Motor neuron (in vitro differentiated cells): ENCODE data around the gene SRGAP2B. TPM values are rescaled to one million over a fixed set of nuclear protein-coding genes. Genes with fewer than 3 reads are reported as not detected.
"Not testable (repeated sequence)": the region's sequence is repeated elsewhere in the genome, so short reads cannot be mapped to it uniquely, and the experiment has no call there.

ENCODE experiments used
- ATAC-seq, 8 experiments: fragments of 200-7000 bp; cut with Tn5 transposase; replicated peaks in 6 of 8; 2 replicates each; pipeline ENCODE4 v1.8.0; 2021; ENCODE audit warnings: mild to moderate bottlenecking in 8 of 8, moderate library complexity in 8 of 8
- H3K27ac ChIP-seq, 2 donors: fragments of 250-450 bp; sonication (Bioruptor Pico); 2 replicates each; pipeline ENCODE4 v1.9.0; 2021; ENCODE audit warnings: antibody characterized with exemption in 2 of 2, mild to moderate bottlenecking in 2 of 2, moderate library complexity in 1 of 2
- H3K4me1 ChIP-seq, 2 donors: fragments of 250-450 bp; sonication (Bioruptor Pico); replicated peaks in 1 of 2; 2 replicates each; pipeline ENCODE4 v1.6.1; 2021; ENCODE audit warnings: antibody characterized with exemption in 2 of 2, mild to moderate bottlenecking in 2 of 2, moderate library complexity in 1 of 2
- H3K4me3 ChIP-seq, 5 donors: fragments of 250-450 bp; sonication (Bioruptor Pico); 2 replicates each; pipeline ENCODE4 v1.9.0; 2021; ENCODE audit warnings: antibody characterized with exemption in 5 of 5, mild to moderate bottlenecking in 5 of 5, moderate library complexity in 4 of 5
- WGBS, 10 experiments: fragments of 450-650 bp; shearing (Covaris generic); methylation state at CpG; one replicate each; pipeline ENCODE4 v1.0.0; 2022; 5-methylcytosine and 5-hydroxymethylcytosine counted together
- in situ Hi-C, 9 experiments: fragments of 400-800 bp; cut with MboI; loops; one replicate each; pipeline ENCODE4 v1.15.0; 2021; ENCODE audit warnings: low sequenced_read_pairs in 9 of 9, low pct_unique_long_range_greater_than_20kb in 2 of 9; ENCODE audit not compliant: unreplicated experiment in 9 of 9
- total RNA-seq, 8 experiments: library from RNA; unstranded; fragments of 300-600 nt; gene quantifications; 2 replicates each; pipeline versions ENCODE4 v1.2.3 to v1.2.4, GENCODE V29; 2022

The SRGAP2B gene
- total RNA-seq, 8 experiments from 2014 or later: 9.8 to 28.6 (median 14.3) TPM

DNA sequence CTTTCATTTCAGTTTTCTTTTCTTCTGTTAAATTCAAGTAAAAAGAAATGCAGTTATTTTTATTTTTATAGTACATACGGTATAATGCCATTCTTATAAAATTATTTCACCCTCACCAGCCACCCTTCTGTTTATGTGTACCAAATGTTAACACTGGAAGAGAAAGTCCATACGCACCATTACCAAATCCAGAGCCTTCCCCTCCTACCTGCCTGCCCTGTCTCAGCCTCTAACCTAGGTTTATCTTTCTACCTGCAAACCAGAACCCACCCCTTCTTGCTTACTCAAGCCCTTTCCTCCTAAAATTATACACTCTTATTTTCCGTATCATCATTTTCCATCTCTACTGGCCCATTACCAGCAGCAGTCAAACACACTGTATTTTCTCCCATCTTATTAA lies 84.5 kb downstream of the SRGAP2B start:
- ATAC-seq, H3K4me1 ChIP-seq, H3K4me3 ChIP-seq, H3K27ac ChIP-seq, in situ Hi-C loops: not testable (repeated sequence)
- no CpG with 5 or more reads among the region's 3 CpGs for WGBS, 10 experiments

DNA sequence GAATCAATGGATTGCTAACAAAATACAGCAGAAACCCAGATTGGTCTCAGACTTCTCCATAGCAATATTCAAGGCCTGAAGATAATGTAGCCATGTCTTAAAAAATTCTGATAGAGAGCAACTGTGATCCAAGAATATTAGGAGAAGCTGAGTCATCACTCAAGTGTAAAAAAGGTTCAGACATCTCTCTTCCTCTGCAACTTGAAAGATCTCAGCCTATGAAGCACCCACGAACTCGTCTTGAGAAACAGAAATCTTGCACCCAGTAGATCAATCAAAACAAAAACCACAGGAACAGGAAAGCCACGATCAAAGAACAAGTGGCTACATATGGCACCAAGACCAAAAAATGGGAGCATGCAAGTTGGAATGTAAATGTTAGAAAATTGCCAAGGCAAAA lies 85.2 kb downstream of the SRGAP2B start:
- WGBS, 10 experiments: no CpG with 5 or more reads among the region's 3 CpGs
- ATAC-seq: peak in 2 of 8 experiments; percentile 40 to 56
- H3K27ac ChIP-seq, in situ Hi-C loops, H3K4me3 ChIP-seq, H3K4me1 ChIP-seq: not testable (repeated sequence)

DNA sequence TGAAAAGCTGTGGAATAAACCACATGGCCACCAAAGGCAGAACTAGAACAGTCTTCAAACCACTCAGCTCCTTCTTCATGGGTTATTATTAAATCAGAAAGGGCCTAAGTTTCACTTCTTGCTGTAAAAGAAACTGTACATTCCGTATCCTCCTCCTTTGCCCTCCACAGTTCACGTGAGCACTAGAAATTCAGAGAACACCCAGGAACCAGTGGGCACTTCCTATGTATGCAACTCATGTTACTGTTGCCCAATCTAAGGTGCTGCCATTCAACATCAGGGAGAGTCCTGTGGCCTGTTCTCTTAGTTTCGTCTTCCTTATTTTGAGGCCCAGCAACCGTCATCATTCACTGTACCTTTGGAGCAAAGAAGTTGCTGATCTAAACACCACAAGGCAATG lies 86.7 kb downstream of the SRGAP2B start:
- in situ Hi-C loops, H3K27ac ChIP-seq, ATAC-seq, H3K4me1 ChIP-seq, H3K4me3 ChIP-seq: not testable (repeated sequence)
- no CpG with 5 or more reads among the region's 4 CpGs for WGBS, 10 experiments

DNA sequence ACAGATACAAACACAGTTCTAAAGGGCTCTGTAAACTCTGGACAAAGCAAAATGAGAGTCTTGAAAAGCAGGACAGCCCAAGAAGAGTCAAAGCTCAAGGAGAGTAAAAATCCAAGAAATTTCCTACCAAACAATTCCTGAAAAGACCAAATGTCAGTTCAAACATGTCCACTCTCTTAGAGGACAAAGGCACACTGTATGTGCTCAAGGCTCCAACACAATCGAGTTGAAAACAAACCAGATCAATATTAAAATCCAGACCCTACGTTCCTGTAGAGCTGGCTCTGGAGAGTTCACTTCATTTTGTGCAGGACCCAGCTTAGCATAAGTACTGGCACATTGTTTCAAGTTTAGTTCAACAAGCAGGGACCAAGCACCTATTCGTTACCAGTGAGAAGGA lies 90.0 kb downstream of the SRGAP2B start:
- H3K4me3 ChIP-seq, in situ Hi-C loops, ATAC-seq, H3K4me1 ChIP-seq, H3K27ac ChIP-seq: not testable (repeated sequence)
- no CpG with 5 or more reads among the region's 3 CpGs for WGBS, 10 experiments

DNA sequence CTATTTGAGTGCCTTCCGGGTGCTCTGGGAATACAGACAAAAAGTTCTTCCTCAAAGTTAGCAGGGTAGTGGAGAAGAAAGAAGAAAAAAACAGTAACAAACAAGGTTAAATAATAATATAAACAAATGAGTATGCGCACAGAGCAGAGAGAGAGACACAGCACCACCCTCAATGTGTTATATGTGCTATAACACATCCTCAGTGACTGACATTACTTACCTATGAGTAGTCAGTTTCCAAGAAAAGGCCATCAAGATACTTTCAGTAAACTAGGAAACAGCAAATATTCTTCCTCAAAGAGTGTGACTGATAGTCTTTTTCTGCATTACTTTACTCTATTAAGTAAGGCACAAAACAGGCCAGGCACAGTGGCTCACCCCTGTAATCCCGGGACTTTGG lies 93.7 kb downstream of the SRGAP2B start:
- ATAC-seq, H3K4me3 ChIP-seq, H3K4me1 ChIP-seq, in situ Hi-C loops, H3K27ac ChIP-seq: not testable (repeated sequence)
- no CpG with 5 or more reads among the region's 3 CpGs for WGBS, 10 experiments

DNA sequence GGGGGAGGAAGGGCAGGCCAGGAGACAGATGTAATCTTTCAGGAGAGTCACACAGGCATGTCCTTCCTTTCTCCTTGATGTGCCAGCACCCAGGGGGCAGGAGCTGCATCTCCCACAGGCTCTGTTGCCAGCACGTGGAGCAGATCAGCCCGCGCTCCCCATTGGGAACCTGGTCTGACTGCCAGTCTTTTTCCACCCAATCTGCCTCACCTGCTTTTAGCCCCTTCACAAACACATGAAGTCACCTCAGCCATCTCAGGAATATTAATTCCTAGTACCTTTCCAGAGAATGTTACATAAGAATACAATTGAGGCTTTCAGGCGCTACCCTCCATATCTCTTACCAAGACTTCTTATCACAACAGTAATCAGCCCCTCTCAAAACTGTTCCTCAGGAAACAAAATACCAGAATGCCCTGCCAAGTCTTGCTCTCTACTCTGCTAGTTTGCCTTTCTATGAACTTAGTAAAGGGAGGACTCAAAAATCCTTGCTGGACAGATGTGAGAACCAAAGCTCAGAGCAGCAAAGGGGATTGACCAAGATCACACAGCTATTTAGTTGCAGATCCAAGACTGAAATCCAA lies 94.3 kb downstream of the SRGAP2B start:
- not testable (repeated sequence) for H3K4me3 ChIP-seq
- WGBS, 10 experiments: no CpG with 5 or more reads among the region's 4 CpGs

DNA sequence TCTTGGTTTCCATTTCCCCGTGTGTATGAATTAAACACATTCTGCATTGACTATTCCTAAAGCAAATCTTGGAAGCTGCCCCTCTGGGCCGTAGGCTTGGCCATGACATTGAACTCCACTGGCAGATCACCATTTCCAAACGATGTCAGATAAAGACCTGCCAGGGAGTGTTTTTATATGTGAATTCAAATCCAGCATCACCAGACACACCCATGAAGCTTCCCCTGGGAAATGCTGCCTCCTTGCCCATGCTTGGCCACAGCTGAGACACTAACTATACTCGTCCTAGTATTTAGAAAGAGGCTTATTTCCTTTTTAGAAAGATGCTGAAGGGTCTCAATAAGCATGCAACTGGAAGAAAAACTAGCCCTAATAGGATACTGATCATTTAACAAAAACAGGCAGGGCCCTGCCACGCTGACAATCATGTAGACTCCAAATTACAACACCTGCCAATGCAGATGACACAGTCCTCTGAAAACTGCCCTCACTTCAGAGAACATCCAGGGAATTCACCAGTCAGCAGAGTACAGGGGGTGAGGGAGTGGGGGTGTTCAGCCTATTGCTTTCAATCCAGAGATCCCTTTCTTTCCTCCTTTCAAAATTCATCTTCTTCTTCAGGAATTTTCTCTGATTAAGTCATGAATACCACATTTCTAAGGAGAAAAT lies 94.9 kb downstream of the SRGAP2B start:
- H3K4me1 ChIP-seq, in situ Hi-C loops, H3K27ac ChIP-seq, H3K4me3 ChIP-seq: not testable (repeated sequence)
- peak in 5 of 8 experiments; percentile 17 to 78 (median 51) for ATAC-seq
- no CpG with 5 or more reads among the region's 5 CpGs for WGBS, 10 experiments

More for the DNA sequence above, 94.3 kb downstream of the SRGAP2B start:
- in situ Hi-C loops, H3K27ac ChIP-seq, H3K4me1 ChIP-seq: not testable (repeated sequence)
- peak in 2 of 8 experiments; percentile 25 to 37 for ATAC-seq

DNA sequence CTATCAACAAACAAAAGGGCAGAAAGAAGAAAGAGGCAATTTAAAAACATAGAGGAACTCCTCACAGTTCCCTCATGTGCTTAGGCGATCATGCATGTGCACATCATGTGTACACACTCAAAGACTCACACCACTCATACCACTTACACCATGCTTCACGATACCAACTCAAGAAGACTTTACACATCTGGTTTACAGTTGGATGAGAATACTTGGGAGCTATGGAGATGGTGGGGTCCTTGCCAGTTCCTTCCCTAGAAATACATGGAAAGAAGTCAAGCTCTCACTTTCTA lies 96.2 kb downstream of the SRGAP2B start:
- H3K4me3 ChIP-seq, H3K4me1 ChIP-seq, in situ Hi-C loops, ATAC-seq, H3K27ac ChIP-seq: not testable (repeated sequence)
- WGBS, 10 experiments: no CpG with 5 or more reads among the region's 2 CpGs

DNA sequence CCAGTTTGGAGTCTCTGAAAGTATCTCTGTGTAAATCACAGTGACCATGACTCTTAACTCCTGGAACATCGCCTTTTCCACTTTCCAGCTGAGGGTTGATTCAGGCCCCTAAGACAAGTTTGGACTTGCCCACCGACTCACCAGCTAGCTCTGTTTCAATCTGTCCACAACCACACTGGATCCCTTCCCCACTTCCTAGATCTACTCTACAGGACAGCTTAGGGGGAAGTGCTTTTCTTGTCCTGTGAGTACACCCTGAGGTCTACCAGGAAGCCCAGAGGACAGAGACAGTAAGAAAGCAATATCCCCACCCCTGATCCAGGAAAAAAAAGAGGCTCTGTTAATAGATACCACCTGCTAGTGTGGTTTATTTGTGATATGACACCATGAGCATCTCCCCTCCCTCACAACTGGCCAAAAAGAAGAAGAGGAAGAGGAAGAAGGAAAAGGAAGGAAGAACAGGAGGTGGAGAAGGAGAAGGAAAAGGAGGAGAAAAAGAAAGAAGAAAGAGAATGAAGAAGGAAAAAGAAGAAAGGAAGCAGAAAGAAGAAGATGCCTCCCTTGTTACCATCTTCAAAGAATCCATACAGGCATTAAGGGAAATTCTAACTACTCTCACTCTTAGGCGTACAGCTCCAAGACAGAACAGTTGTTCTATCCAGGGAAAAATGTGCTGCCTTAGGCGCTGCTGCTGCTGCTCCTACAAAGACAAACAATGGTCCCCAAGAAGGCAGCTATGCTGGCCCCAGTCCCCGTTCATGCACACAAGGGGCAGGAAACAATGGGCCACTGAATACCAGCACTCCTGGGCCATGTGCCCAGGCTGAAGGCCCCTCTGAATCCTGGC lies 96.8 kb downstream of the SRGAP2B start:
- H3K27ac ChIP-seq, H3K4me3 ChIP-seq, in situ Hi-C loops, H3K4me1 ChIP-seq: not testable (repeated sequence)
- WGBS, 10 experiments: 25 to 100% (median 80%) methylated on average over 1 to 2 of the region's 5 CpGs; no CpG with 5 or more reads in 5 of the 10 experiments
- peak; percentile 36 to 81 (median 57) for ATAC-seq

DNA sequence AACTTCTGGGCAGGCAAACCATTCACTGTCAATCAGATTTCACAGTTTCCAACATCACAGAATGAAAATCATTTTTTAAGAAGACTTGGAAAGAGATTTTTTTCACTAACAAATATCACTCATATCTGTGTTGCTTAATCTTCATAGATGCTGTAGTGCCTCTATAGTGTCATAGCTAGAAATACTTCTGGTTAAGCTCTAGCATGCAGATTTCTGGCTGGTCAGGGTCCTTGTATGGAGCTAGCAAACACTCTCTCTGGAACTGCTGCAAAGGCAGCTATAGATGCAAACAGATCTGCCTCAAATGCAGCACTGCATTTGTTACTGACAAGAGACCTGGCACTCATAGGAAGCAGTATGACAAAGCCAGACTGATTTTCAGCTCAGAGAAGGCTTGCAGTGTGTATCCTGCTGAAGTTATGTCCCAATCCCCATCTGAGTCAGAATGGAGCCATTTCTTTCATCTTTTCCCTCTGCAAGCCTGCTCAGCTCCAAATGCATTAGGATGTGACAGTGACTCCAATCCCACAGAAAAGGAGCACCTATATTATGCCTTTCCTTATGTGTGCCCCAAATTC lies 99.2 kb downstream of the SRGAP2B start:
- in situ Hi-C loops, H3K27ac ChIP-seq, H3K4me1 ChIP-seq, H3K4me3 ChIP-seq: not testable (repeated sequence)
- peak in 4 of 8 experiments; percentile 13 to 32 (median 22) for ATAC-seq

DNA sequence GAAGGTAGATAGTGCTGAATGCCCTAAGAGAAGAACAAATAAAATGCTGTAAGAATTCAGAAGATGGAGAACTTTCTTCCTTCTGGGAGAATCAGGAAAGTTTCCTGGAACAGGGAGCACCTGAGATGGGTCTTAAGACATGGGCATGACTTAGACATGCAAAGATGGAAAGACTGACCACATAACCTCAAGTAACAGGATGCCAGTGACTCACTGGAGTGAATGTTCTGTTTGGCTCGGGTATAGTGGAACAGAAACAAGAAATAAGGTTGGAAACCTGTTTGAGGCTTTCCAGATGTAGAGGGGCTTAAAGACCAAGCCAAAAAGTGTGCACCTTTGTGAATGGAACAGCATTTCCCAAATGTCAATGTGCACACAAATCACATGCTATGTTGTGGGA lies 102.2 kb downstream of the SRGAP2B start:
- H3K4me3 ChIP-seq, in situ Hi-C loops, H3K4me1 ChIP-seq, H3K27ac ChIP-seq: not testable (repeated sequence)
- no CpG with 5 or more reads among the region's 1 CpG for WGBS, 10 experiments
- ATAC-seq: peak in 2 of 8 experiments; percentile 30 to 50

DNA sequence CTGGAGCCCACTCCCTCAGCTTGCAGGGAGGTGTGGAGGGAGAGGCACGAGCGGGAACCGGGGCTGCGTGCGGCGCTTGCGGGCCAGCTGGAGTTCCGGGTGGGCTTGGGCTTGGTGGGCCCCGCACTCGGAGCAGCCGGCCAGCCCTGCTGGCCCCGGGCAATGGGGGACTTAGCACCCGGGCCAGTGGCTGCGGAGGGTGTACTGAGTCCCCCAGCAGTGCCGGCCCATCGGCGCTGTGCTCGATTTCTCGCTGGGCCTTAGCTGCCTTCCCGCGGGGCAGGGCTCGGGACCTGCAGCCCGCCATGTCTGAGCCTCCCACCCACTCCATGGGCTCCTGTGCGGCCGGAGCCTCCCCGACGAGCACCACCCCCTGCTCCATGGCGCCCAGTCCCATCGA lies 104.5 kb downstream of the SRGAP2B start:
- no CpG with 5 or more reads among the region's 29 CpGs for WGBS, 10 experiments
- H3K4me1 ChIP-seq, H3K27ac ChIP-seq, in situ Hi-C loops, ATAC-seq, H3K4me3 ChIP-seq: not testable (repeated sequence)

DNA sequence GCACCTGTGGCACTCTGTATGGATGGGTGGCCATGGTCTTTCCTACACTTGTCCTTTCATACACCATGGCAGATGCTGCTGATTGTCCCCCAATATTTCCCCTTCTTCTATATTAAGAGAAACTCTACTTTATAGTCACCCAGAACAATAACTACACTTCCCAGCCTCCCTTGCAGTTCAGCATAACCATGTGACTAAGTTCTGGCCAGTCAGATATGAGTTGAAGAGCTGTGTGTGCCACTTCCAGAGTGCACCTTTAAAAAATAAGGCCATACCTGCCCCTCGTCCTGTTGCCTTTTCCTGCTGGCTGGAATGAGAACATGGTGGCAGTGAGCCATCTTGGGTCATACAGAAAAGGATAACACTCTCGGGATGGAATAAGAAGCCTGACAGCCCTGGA lies 108.0 kb downstream of the SRGAP2B start:
- in situ Hi-C loops, H3K4me3 ChIP-seq, H3K27ac ChIP-seq, H3K4me1 ChIP-seq: not testable (repeated sequence)
- no CpG with 5 or more reads among the region's 2 CpGs for WGBS, 10 experiments
- peak in 2 of 8 experiments; percentile 13 to 17 for ATAC-seq
